CD1c-positive myeloid dendritic cell (primary cell): ENCODE measurements around the gene MED13L.

Experiments used
- DNase-seq: peaks from one replicate; pipeline ENCODE4 v3.0.0-alpha.2; 2016; ENCODE audit errors: extremely low spot score

Gene MED13L

DNA sequence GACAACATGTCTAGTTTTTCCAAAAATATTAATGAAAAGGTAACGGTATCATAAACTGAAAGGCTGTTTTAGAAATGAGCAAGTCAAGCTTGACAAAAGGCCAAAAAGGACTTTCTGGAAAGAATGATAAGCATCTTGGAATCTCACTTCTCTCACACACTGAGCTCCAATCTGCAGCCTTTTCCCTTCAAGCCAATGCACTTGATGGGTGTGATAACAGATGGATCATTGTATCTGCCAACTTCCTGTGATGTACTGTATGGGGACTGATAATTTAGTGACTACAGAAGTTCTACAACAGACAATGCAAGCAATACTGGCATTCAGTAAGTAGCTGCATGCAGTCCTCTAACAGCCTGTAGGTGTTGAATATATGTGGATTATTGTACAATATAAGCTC is 147.1 kb downstream of the MED13L start:
- DNase-seq, result no peak

DNA sequence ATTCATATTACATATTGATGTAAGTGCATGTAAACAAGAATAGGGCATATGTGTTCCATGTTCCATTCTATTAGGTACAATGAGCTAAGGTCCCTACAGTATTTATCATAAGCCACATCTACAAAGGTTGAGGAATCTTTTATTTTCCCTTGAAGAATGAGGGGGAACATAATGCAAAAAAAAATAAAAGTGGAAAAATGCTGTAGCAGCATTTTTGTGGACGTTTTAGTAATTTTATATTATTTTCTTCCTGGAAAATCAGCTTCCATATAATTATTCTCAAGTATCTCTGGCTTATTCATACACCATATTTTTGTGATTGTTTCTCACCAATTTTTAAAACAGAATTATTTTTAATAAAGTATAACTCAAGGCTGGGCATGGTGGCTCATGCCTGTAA is 148.7 kb downstream of the MED13L start:
- no peak for DNase-seq

DNA sequence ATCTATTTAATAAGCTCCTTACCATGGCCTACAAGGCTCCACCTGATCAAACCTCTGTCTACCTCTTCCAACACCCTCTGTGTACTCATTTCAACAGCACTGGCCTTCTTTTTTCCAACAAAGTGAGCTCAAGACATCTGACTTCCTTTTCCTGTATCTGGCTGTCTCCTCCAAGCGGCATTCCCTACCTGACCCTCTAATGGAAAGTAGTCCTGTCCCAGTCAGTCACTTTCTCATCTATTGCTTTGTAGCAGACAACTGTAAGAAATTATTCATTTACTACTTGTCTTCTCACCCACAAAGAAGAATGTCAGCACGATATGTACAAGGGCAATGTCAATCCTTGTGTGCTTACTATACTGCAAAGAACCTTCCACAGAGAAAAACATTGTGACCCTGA is 149.6 kb downstream of the MED13L start:
- no peak for DNase-seq

DNA sequence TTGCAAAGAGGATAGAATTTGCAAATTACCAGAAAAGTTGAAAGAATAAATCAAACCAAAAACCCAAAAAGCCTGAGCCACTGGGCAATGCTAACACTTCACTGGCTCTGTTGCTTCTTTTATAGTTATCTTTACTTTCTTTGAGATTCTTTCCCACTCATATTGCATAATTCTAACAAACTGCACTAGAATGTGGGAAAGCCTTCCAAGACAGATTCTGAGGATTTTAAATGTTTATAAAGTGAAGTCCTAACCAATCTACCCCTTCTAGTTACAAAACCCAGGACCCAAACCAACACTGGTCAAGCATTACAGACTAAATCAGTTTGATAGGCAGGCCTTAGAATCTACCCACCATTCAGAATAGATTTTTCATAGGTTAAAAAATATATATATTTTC is 150.9 kb downstream of the MED13L start:
- DNase-seq, result no peak

DNA sequence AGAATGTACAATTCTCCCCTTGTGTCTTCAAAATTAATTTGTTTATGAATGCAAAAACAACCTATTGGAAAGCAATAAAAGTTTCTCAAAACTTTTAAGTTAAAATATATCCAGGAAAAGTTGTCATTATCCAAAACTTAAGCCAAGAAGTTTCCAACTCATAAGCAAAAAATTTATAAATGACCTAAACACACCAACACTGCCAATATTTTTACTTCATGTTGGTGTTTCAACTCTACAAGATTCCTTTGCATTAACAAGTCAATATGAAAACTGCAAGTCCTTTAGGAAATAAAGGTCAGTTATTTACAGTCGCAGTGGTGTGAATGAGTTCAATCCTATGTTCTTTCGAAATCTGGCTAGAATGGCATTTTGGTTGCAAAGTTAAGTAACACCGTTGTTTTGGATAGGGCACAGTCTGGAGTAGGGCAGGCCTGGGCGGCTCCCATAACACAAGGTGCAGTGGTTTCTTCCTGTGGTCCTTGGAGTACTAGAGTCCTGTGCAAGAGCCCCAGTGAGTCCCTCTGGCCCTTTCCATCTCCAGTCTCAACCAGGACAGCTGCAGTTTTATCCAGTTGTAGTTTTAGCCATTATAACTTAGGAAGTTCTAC is 151.4 kb downstream of the MED13L start:
- no peak for DNase-seq

GRCh38 chr12:116125084-116125483 is 152.4 kb downstream of the MED13L start:
- DNase-seq, result no peak

- DNase-seq, result peak; percentile 69
These were observed 153.8 kb downstream of the MED13L start for GRCh38 chr12:116123451-116124258.

DNA sequence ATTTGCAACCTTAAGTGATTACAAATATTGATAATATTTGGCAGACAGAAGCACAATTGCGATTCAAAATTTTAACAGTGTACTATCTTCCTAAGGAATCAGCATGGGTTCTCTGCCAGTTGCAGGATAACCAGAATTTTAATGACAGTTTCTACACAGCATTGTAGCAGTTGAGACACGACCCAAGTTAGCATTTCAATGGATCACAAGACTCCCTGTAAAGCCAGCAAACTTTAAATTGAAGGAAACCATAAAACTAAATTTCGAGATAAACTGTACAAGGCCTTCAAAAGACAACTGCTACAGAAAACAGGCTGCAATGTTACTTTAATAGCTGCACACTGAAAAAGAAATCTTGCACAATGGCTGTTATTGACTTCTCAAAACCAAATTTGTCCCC is 154.9 kb downstream of the MED13L start:
- no peak for DNase-seq

GRCh38 chr12:116121453-116121871 is 156.0 kb downstream of the MED13L start:
- no peak for DNase-seq

DNA sequence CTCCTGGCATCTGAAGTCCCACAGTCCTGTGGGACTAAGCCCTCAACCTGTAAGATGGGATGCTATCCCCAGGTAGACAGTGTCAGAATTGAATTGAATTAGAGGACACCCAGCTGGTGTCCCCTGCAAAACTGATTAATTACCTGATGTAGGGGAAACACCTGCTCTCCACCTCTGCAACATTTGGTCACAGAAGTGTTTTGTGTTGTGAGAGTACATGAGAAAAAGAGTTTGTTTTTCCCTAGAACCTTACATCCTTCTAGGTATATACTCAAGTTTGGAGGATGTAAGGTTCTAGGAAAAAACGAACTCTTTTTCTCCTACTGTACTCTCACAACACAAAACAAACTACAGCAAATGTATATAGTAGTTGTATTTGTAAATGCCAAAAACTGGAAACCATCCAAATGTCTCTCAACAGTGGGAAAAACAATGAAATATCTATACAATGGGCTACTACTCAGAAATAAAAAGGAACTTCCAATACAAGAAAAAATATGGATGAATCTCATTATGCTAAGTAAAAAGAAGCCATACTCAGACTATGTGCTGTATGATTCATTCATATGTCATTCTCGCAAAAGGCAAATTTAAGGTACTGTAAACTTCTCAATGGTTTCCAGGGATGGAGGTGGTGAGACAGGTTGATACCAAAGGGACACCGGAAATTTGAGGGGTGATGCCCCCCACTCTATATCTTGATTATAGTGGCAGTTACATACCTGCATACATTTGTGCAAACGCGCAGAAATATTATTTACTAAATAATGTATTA is 160.7 kb downstream of the MED13L start:
- DNase-seq, result no peak

DNA sequence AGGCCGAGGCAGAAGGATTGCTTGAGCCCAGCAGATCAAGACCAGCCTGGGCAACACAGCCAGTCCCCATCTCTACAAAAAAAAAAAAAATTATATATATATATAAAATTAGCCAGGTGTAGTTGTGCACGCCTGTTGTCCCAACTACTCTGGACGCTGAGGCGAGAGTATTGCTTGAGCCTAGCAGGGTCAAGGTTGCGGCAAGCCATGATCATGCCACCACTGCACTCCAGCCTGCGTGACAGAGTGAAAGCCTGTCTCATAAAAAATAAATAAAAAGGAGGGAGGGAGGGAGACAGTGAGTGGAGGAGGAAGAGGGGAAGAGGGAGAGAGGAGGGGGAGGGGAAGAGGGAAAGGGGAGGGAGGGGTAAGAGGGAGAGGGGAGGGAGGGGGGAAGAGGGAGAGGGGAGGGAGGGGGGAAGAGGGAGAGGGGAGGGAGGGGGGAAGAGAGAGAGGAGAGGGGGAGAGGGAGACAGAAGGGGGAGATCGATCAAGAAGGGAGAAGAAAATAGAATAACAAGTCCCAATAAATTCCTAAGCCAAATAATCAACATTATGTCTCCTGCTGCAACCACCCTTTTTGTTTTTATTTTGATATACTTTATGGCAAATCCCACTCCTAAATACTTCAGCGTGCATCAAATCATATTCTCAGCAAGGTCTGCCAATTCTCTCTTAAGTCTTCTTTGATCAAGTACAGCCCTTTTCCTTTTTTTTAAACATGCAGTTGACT is 163.9 kb downstream of the MED13L start:
- DNase-seq, result no peak

- DNase-seq, result no peak
These were observed 170.6 kb downstream of the MED13L start for GRCh38 chr12:116106870-116107269.

DNA sequence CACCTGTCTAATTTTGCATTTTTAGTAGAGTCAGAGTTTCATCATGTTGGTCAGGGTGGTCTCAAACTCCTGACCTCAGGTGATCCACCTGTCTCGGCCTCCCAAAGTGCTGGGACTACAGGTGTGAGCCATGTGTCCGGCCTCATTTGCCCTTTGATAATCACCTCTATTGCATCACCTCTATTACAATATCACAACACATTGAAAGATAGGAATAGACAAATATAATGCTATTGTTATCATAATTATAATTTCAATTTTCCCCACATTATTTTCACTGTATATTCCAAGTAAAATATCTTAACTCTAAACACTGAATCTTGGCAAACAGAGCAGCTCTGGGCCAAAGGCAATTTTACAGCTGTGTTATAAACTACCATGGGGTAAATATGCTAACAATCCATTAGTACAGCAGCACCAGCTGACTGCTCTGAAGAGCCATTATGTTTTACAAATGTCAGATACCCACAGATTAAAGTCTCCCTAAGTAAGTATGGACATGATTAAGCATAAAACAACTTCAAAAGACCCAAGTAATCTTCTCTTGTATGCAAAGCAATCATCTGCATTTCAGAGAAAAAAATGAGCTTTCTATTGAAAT is 173.2 kb downstream of the MED13L start:
- DNase-seq, result no peak

DNA sequence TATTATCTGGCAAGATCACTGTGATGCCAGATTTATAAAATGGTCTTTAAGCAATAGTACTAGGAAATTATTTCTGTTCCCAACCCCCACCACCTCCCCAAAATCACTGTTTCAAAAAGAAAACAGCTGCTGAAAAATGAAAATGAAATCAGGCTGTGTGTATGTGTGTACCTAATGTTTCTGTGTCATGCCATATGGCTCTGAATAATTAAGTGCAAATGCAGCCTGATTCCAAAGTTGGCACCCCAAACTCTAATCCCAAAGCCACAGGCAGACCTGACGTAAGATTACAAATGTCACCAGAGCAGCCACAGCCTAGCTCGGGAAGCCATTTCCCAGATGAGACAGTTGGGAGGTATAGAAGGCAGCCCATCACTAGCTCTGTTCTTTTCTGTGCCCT is 175.5 kb downstream of the MED13L start:
- DNase-seq, result no peak

DNA sequence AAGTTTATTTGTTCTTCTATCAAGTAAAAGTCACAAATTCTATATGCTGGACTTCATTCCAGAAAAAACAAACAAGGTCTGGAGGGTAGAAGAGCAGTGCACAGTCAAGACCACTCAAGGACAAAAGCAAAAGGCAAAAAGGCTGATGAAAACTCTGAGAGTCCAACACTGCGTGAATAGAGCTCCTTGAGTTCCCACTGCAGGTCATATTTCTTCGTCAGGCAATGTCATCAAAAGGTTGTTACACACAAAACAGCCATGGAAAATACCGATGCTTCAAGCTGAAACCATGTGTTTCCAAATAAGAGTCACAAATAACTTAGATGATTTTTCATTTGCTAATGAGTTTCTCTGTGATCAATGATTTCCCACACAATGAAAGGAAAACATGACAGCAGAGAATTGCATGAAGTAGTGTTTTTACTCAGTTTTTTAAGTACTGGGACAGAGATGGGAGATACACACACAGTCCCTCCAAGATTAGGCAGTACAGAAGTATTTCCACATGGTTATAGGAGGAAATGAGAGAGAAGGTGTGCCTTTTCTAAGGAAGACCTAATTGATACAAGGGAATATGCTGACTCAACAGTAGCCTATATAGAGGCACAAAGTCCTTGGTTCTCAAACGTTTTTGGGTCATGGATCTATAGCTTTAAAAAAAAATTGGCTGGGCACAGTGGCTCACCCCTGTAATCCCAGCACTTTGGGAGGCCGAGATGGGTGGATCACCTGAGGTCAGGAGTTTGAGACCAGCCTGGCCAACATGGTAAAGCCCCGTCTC is 177.7 kb downstream of the MED13L start:
- DNase-seq, result no peak

DNA sequence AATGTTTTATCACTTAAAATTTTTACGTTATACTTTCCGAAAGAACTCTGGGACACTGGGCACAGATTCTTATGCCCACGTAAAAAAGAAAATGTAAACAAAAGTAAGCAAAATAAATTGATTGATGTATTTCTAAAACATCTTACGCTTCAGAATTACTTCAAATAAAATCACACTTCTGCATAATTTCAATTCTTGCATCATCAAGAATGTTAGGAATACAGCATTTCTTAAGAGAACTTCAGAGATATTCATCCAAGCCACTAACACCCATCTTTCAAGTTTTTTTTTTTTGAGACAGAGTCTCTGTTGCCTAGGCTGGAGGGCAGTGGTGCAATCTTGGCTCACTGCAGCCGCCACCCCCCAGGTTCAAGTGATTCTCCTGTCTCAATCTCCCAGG is 180.6 kb downstream of the MED13L start:
- DNase-seq, result no peak

- no peak for DNase-seq
These were observed 183.0 kb downstream of the MED13L start for GRCh38 chr12:116094475-116094874.

GRCh38 chr12:116093915-116094314 is 183.6 kb downstream of the MED13L start:
- DNase-seq, result no peak

DNA sequence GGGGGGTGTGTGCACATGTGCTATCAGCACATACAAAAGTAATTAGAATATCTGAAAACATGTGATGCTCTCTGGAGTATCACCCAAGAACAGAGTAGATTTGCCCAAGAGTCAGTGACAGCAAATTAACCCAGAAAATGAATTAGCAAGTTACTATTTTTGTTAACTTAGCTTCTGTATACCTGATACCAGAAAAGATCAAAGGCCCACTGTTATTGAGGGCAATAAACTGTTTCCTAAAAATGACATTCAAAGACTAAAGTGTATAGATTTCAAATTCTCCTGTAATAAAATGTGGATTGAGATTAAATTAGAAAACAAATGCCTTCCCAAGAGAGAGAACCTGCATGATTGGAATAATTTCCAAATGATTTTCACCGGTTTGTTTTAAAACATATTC is 184.7 kb downstream of the MED13L start:
- no peak for DNase-seq

GRCh38 chr12:116092162-116092561 is 185.3 kb downstream of the MED13L start:
- no peak for DNase-seq

- DNase-seq, result no peak
These were observed 185.9 kb downstream of the MED13L start for GRCh38 chr12:116091579-116091978.
